ENCODE results near the gene BUD23.

- no peak for TF ChIP-seq CTCF (IDR thresholded peaks at IDR 0.05)
- TF ChIP-seq POLR2AphosphoS5 (IDR thresholded peaks at IDR 0.05): no peak
Measured at GRCh38 chr7:73716318-73716890, 33.0 kb downstream of the BUD23 start.

Data from upper lobe of left lung (tissue), 4 donors.